Prostate gland (tissue), 2 donors: Measurements from ENCODE around the gene MRPS5.

Experiments
- POLR2A ChIP-seq: fragments of 450-650 bp; IDR thresholded peaks from one replicate; pipeline ENCODE4 v1.6.1; 2016; ENCODE audit warnings: antibody characterized with exemption, mild to moderate bottlenecking
- POLR2AphosphoS5 ChIP-seq: sonication (generic); formaldehyde crosslinking; IDR thresholded peaks from one replicate; pipeline ENCODE4 v1.6.1; 2017; ENCODE audit warnings: antibody characterized with exemption
- TF ChIP-seq, protein P1 (sequence below), 4 experiments: fragments of 200-600 bp in 2 of 4; fragments of 450-650 bp in 2 of 4; sonication (generic) in 2 of 4; IDR thresholded peaks; 1 replicate in 3 of 4; 2 replicates in 1 of 4; pipeline ENCODE4 v1.5.1; 2016 to 2019; ENCODE audit warnings: antibody characterized with exemption in 4 of 4, mild to moderate bottlenecking in 2 of 4, moderate library complexity in 2 of 4

DNA sequence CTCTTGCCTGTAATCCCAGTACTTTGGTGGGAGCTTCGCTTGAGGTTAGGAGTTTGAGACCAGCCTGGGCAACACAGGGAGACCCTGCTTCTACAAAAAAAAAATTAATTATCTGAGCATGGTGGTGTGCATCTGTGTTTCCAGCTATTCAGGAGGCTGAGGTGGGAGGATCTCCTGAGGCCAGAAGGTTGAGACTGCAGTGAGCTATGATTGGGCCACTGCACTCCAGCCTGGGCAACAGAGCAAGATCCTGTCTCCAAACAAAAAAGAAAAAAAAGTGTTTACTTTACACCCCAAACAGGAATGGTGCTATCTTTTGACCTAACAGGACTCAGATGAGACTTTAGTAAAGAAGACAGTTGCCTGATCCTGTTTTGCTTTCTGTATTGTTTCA lies 60.5 kb downstream of the MRPS5 start:
- TF ChIP-seq POLR2A = no peak
- TF ChIP-seq, protein P1, sequence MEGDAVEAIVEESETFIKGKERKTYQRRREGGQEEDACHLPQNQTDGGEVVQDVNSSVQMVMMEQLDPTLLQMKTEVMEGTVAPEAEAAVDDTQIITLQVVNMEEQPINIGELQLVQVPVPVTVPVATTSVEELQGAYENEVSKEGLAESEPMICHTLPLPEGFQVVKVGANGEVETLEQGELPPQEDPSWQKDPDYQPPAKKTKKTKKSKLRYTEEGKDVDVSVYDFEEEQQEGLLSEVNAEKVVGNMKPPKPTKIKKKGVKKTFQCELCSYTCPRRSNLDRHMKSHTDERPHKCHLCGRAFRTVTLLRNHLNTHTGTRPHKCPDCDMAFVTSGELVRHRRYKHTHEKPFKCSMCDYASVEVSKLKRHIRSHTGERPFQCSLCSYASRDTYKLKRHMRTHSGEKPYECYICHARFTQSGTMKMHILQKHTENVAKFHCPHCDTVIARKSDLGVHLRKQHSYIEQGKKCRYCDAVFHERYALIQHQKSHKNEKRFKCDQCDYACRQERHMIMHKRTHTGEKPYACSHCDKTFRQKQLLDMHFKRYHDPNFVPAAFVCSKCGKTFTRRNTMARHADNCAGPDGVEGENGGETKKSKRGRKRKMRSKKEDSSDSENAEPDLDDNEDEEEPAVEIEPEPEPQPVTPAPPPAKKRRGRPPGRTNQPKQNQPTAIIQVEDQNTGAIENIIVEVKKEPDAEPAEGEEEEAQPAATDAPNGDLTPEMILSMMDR (IDR thresholded peaks at IDR 0.05) = no peak
- no peak for TF ChIP-seq POLR2AphosphoS5
